Uterus (tissue), 4 donors: ENCODE measurements around the gene RET. TPM values are rescaled to one million over a fixed set of nuclear protein-coding genes. Genes with fewer than 3 reads are reported as not detected.

ENCODE experiments used
- DNase-seq, 2 donors: peaks; one replicate each; pipeline ENCODE4 v3.0.0-alpha.2; 2019 to 2020
- H3K27ac ChIP-seq, 2 donors: fragments of 200-600 bp; sonication (generic); 1 replicate in 1 of 2; 2 replicates in 1 of 2; pipeline ENCODE4 v1.5.1; 2016 to 2018
- H3K27me3 ChIP-seq, 2 donors: fragments of 200-600 bp; sonication (generic); one replicate each; pipeline ENCODE4 v1.5.1; 2018 to 2019; ENCODE audit warnings: control low read depth in 1 of 2
- H3K36me3 ChIP-seq, 2 donors: fragments of 200-600 bp; sonication (generic); one replicate each; pipeline ENCODE4 v1.5.1; 2019; ENCODE audit warnings: control low read depth in 1 of 2
- H3K4me1 ChIP-seq, 2 donors: fragments of 200-600 bp; sonication (generic); one replicate each; pipeline ENCODE4 v1.5.1; 2018 to 2019; ENCODE audit warnings: control low read depth in 1 of 2
- H3K4me3 ChIP-seq, 2 donors: fragments of 200-600 bp; sonication (generic); 1 replicate in 1 of 2; 2 replicates in 1 of 2; pipeline ENCODE4 v1.5.1; 2018 to 2019; ENCODE audit warnings: mild to moderate bottlenecking in 1 of 2
- H3K9me3 ChIP-seq, 2 donors: fragments of 200-600 bp; sonication (generic); one replicate each; pipeline ENCODE4 v1.5.1; 2019; ENCODE audit warnings: control low read depth in 1 of 2
- POLR2A ChIP-seq, 2 donors: fragments of 450-650 bp; IDR thresholded peaks; one replicate each; pipeline ENCODE4 v1.6.1; 2016; ENCODE audit warnings: antibody characterized with exemption in 2 of 2, mild to moderate bottlenecking in 1 of 2, moderate library complexity in 1 of 2
- intact Hi-C: fragments of 100-400 bp; cut with DNase I; formaldehyde crosslinking; loops from one replicate; pipeline ENCODE4 v1.15.1; 2023; ENCODE audit warnings: low total_unique reads
- total RNA-seq, 4 donors: library from RNA; depleted of rRNA in 3 of 4; stranded (reverse); fragments of >200 nt in 3 of 4; gene quantifications; one replicate each; pipeline versions ENCODE4 v1.1.0 to v1.2.4, GENCODE V29; 2014 to 2023
- TF ChIP-seq, protein P1 (sequence below), 4 experiments: fragments of 200-600 bp in 2 of 4; fragments of 450-650 bp in 2 of 4; sonication (generic) in 2 of 4; IDR thresholded peaks; one replicate each; pipeline ENCODE4 v1.5.1; 2016 to 2019; ENCODE audit warnings: antibody characterized with exemption in 4 of 4, mild to moderate bottlenecking in 2 of 4, moderate library complexity in 1 of 4
- donor health status: DM: yes; HTN: yes; CAD: no.

RET gene
- total RNA-seq, 4 donors from 2014 or later: under 0.01 to 6.3 (median 1.0) TPM

GRCh38 chr10:43069579-43069978 lies 7.3 kb upstream of the RET start:
- TF ChIP-seq, protein P1, sequence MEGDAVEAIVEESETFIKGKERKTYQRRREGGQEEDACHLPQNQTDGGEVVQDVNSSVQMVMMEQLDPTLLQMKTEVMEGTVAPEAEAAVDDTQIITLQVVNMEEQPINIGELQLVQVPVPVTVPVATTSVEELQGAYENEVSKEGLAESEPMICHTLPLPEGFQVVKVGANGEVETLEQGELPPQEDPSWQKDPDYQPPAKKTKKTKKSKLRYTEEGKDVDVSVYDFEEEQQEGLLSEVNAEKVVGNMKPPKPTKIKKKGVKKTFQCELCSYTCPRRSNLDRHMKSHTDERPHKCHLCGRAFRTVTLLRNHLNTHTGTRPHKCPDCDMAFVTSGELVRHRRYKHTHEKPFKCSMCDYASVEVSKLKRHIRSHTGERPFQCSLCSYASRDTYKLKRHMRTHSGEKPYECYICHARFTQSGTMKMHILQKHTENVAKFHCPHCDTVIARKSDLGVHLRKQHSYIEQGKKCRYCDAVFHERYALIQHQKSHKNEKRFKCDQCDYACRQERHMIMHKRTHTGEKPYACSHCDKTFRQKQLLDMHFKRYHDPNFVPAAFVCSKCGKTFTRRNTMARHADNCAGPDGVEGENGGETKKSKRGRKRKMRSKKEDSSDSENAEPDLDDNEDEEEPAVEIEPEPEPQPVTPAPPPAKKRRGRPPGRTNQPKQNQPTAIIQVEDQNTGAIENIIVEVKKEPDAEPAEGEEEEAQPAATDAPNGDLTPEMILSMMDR (IDR thresholded peaks at IDR 0.05): no peak
- no peak for TF ChIP-seq POLR2A (IDR thresholded peaks at IDR 0.05)
- DNase-seq: no peak
- Histone ChIP-seq H3K4me1 (no peaks in the 10 kb centered on the region), H3K4me3 (no peak overlapping the region), H3K27me3 (no peaks in the 10 kb centered on the region), H3K36me3 (no peaks in the 10 kb centered on the region), H3K9me3 (no peaks in the 10 kb centered on the region), H3K27ac (no peak overlapping the region)
- intact Hi-C loops: no loop called here

- Histone ChIP-seq H3K4me3 (no peak overlapping the region), H3K27ac (no peak overlapping the region), H3K4me1 (no peaks in the 10 kb centered on the region), H3K27me3 (no peaks in the 10 kb centered on the region), H3K9me3 (no peaks in the 10 kb centered on the region), H3K36me3 (no peaks in the 10 kb centered on the region)
- DNase-seq: no peak
- TF ChIP-seq POLR2A (IDR thresholded peaks at IDR 0.05): no peak
- TF ChIP-seq, protein P1 (IDR thresholded peaks at IDR 0.05): no peak
- intact Hi-C loops: no loop called here
Measured at GRCh38 chr10:43070121-43071085, 6.5 kb upstream of the RET start.

GRCh38 chr10:43071865-43072650 lies 4.8 kb upstream of the RET start:
- no peaks in the 10 kb centered on the region for H3K36me3 ChIP-seq
- H3K27ac ChIP-seq: no peak overlapping the region
- H3K27me3 ChIP-seq: no peaks in the 10 kb centered on the region
- TF ChIP-seq POLR2A (IDR thresholded peaks at IDR 0.05): no peak
- TF ChIP-seq, protein P1 (IDR thresholded peaks at IDR 0.05): no peak
- DNase-seq: no peak
- H3K4me3 ChIP-seq: no peak overlapping the region
- H3K9me3 ChIP-seq: no peaks in the 10 kb centered on the region
- intact Hi-C loops: no loop called here
- peaks cover 0 to 9% of the 10 kb centered on the region in 2 donors for H3K4me1 ChIP-seq

GRCh38 chr10:43073191-43073590 lies 3.7 kb upstream of the RET start:
- Histone ChIP-seq H3K4me1 (peaks cover 0 to 10% of the 10 kb centered on the region in 2 donors), H3K27ac (no peak overlapping the region), H3K36me3 (no peaks in the 10 kb centered on the region), H3K27me3 (no peaks in the 10 kb centered on the region), H3K9me3 (no peaks in the 10 kb centered on the region), H3K4me3 (no peak overlapping the region)
- no peak for DNase-seq
- intact Hi-C loops: no loop called here
- TF ChIP-seq, protein P1 (IDR thresholded peaks at IDR 0.05): no peak
- no peak for TF ChIP-seq POLR2A (IDR thresholded peaks at IDR 0.05)

GRCh38 chr10:43073721-43074120 lies 3.1 kb upstream of the RET start:
- H3K4me1 ChIP-seq: peaks cover 0 to 10% of the 10 kb centered on the region in 2 donors
- H3K9me3 ChIP-seq: no peaks in the 10 kb centered on the region
- DNase-seq: no peak
- intact Hi-C loops: no loop called here
- H3K27me3 ChIP-seq: no peaks in the 10 kb centered on the region
- H3K36me3 ChIP-seq: no peaks in the 10 kb centered on the region
- TF ChIP-seq, protein P1 (IDR thresholded peaks at IDR 0.05): no peak
- no peak for TF ChIP-seq POLR2A (IDR thresholded peaks at IDR 0.05)
- H3K27ac ChIP-seq: no peak overlapping the region
- no peak overlapping the region for H3K4me3 ChIP-seq
